ENCODE data around the gene DNAL4. TPM values are rescaled to one million over a fixed set of nuclear protein-coding genes. Genes with fewer than 3 reads are reported as not detected.

The DNAL4 gene
- polyA plus RNA-seq, 3 donors: 8.9 to 9.3 (median 9.0) TPM

- H3K4me1 Mint-ChIP-seq: peaks cover 21% of the 10 kb centered on the region
- no peak overlapping the region for H3K4me2 ChIP-seq (replicated peaks; ENCODE audit: extremely low read depth, low read length, poor library complexity, severe bottlenecking)
- peaks cover 6 to 10% of the 10 kb centered on the region in 2 donors for H3K36me3 ChIP-seq (replicated peaks in 1 of 2; ENCODE audit: control insufficient read depth in 1 of 2, insufficient read depth in 2 of 2, low read length in 2 of 2)
- DNase-seq: no peak
- H3K27ac Mint-ChIP-seq: peak overlapping the region in 2 of 7 donors; percentile 84 to 90
- H4K20me1 ChIP-seq (ENCODE audit: insufficient read depth, low read length): no peaks in the 10 kb centered on the region
- no peaks in the 10 kb centered on the region for H3K9me3 Mint-ChIP-seq
- H3K9ac ChIP-seq (ENCODE audit: insufficient read depth, low read length, poor library complexity, severe bottlenecking): no peak overlapping the region
- no peak overlapping the region for H3K27ac ChIP-seq (ENCODE audit: low read depth in 1 of 2, low read length in 2 of 2)
- peaks cover 2 to 4% of the 10 kb centered on the region in 2 donors for H3K27me3 ChIP-seq (ENCODE audit: control insufficient read depth in 2 of 2, insufficient read depth in 2 of 2, low read length in 2 of 2)
- H3K4me3 ChIP-seq (replicated peaks in 1 of 3; ENCODE audit: low read depth in 2 of 3, low read length in 3 of 3): no peak overlapping the region
- no CpG with 5 or more reads among the region's 4 CpGs for WGBS (ENCODE audit: insufficient coverage)
- intact Hi-C loops (cut with micrococcal nuclease): no loop called here
- peaks cover 13 to 14% of the 10 kb centered on the region in 2 donors for H3K4me1 ChIP-seq (ENCODE audit: control insufficient read depth in 1 of 2, insufficient read depth in 2 of 2, low read length in 2 of 2)
- H3K4me3 Mint-ChIP-seq: peak overlapping the region in 1 of 2 donors; percentile 71
- H2AFZ ChIP-seq (ENCODE audit: insufficient read depth, low read depth, low read length, poor library complexity, severe bottlenecking): no peak overlapping the region
- no peaks in the 10 kb centered on the region for H3K9me3 ChIP-seq (replicated peaks in 1 of 2; ENCODE audit: control insufficient read depth in 1 of 2, insufficient read depth in 1 of 2, low read length in 2 of 2)
- H3K79me2 ChIP-seq (ENCODE audit: insufficient read depth, low read length): peaks cover 6% of the 10 kb centered on the region
- peaks cover 7 to 16% (median 16%) of the 10 kb centered on the region in 3 donors for H3K27me3 Mint-ChIP-seq (ENCODE audit: low read depth in 3 of 3)
- no peaks in the 10 kb centered on the region for H3K36me3 Mint-ChIP-seq
- TF ChIP-seq CTCF (IDR thresholded peaks at IDR 0.05): no peak
Measured at GRCh38 chr22:38792833-38793232, 1.1 kb downstream of the DNAL4 start.

- H3K36me3 ChIP-seq (replicated peaks in 1 of 2; ENCODE audit: control insufficient read depth in 1 of 2, insufficient read depth in 2 of 2, low read length in 2 of 2): peaks cover 6 to 10% of the 10 kb centered on the region in 2 donors
- no peaks in the 10 kb centered on the region for H3K27me3 ChIP-seq (ENCODE audit: control insufficient read depth in 2 of 2, insufficient read depth in 2 of 2, low read length in 2 of 2)
- Mint-ChIP-seq H3K27me3 (ENCODE audit: low read depth in 3 of 3) (peaks cover 0 to 3% (median 0%) of the 10 kb centered on the region in 3 donors), H3K9me3 (no peaks in the 10 kb centered on the region), H3K27ac (no peak overlapping the region), H3K36me3 (peaks cover 2 to 3% of the 10 kb centered on the region in 2 donors), H3K4me3 (no peak overlapping the region), H3K4me1 (peaks cover 21% of the 10 kb centered on the region)
- no peak overlapping the region for H3K9ac ChIP-seq (ENCODE audit: insufficient read depth, low read length, poor library complexity, severe bottlenecking)
- H3K9me3 ChIP-seq (replicated peaks in 1 of 2; ENCODE audit: control insufficient read depth in 1 of 2, insufficient read depth in 1 of 2, low read length in 2 of 2): no peaks in the 10 kb centered on the region
- no peak overlapping the region for H3K27ac ChIP-seq (ENCODE audit: low read depth in 1 of 2, low read length in 2 of 2)
- 98% methylated on average over 3 of the region's 4 CpGs for WGBS (ENCODE audit: insufficient coverage)
- no peaks in the 10 kb centered on the region for H4K20me1 ChIP-seq (ENCODE audit: insufficient read depth, low read length)
- H3K4me2 ChIP-seq (replicated peaks; ENCODE audit: extremely low read depth, low read length, poor library complexity, severe bottlenecking): no peak overlapping the region
- TF ChIP-seq CTCF (IDR thresholded peaks at IDR 0.05): no peak
- H3K4me1 ChIP-seq (ENCODE audit: control insufficient read depth in 1 of 2, insufficient read depth in 2 of 2, low read length in 2 of 2): peaks cover 13% of the 10 kb centered on the region in 2 donors
- H2AFZ ChIP-seq (ENCODE audit: insufficient read depth, low read depth, low read length, poor library complexity, severe bottlenecking): no peak overlapping the region
- no peak for DNase-seq
- intact Hi-C loops (cut with micrococcal nuclease): no loop called here
- no peak overlapping the region for H3K4me3 ChIP-seq (replicated peaks in 1 of 3; ENCODE audit: low read depth in 2 of 3, low read length in 3 of 3)
- peaks cover 6% of the 10 kb centered on the region for H3K79me2 ChIP-seq (ENCODE audit: insufficient read depth, low read length)
Measured at GRCh38 chr22:38789606-38790005, 4.3 kb downstream of the DNAL4 start.
